Endothelial cell (in vitro differentiated cells): ENCODE results near the gene S100A8. TPM values are rescaled to one million over a fixed set of nuclear protein-coding genes. Genes with fewer than 3 reads are reported as not detected.
"Not testable (repeated sequence)": the region's sequence is repeated elsewhere in the genome, so short reads cannot be mapped to it uniquely, and the experiment has no call there.

ENCODE experiments used
- DNase-seq: peaks from one replicate; pipeline ENCODE4 v3.0.0; 2021; ENCODE audit warnings: low spot score
- H3K27ac Mint-ChIP-seq: one replicate; pipeline ENCODE4 v1.8.0; 2021; ENCODE audit warnings: mixed read lengths, inconsistent platforms; ENCODE audit not compliant: unreplicated experiment
- H3K27me3 Mint-ChIP-seq: one replicate; pipeline ENCODE4 v1.8.0; 2021; ENCODE audit warnings: mild to moderate bottlenecking, moderate library complexity, mixed read lengths, inconsistent platforms; ENCODE audit not compliant: unreplicated experiment
- H3K36me3 Mint-ChIP-seq: one replicate; pipeline ENCODE4 v1.8.0; 2021; ENCODE audit warnings: mild to moderate bottlenecking, low read depth, mixed read lengths, inconsistent platforms; ENCODE audit not compliant: unreplicated experiment
- H3K4me1 Mint-ChIP-seq: one replicate; pipeline ENCODE4 v1.8.0; 2021; ENCODE audit warnings: mild to moderate bottlenecking, mixed read lengths, inconsistent platforms; ENCODE audit not compliant: unreplicated experiment
- H3K4me3 Mint-ChIP-seq: one replicate; pipeline ENCODE4 v1.8.0; 2021; ENCODE audit warnings: mild to moderate bottlenecking, mixed read lengths, inconsistent platforms; ENCODE audit not compliant: unreplicated experiment
- H3K9me3 Mint-ChIP-seq: one replicate; pipeline ENCODE4 v1.8.0; 2021; ENCODE audit warnings: mixed read lengths, inconsistent platforms; ENCODE audit not compliant: unreplicated experiment
- total RNA-seq: library from RNA; stranded (reverse); fragmentation: NEBNext Ultra II Directional; extraction: Animal tissue kit (Norgen Biotek cat#: 25700); gene quantifications from one replicate; pipeline ENCODE4 v1.2.1, GENCODE V29; 2021; ENCODE audit not compliant: unreplicated experiment
- TF ChIP-seq, protein P1 (sequence below): fragments of 200-600 bp; sonication (generic); IDR thresholded peaks from one replicate; pipeline ENCODE4 v1.5.0; 2021; ENCODE audit warnings: antibody characterized with exemption; ENCODE audit not compliant: unreplicated experiment

S100A8 gene
- total RNA-seq, 1 donor from 2014 or later, result not detected

GRCh38 chr1:153347856-153348255, 43.0 kb downstream of the S100A8 start:
- TF ChIP-seq, protein P1, sequence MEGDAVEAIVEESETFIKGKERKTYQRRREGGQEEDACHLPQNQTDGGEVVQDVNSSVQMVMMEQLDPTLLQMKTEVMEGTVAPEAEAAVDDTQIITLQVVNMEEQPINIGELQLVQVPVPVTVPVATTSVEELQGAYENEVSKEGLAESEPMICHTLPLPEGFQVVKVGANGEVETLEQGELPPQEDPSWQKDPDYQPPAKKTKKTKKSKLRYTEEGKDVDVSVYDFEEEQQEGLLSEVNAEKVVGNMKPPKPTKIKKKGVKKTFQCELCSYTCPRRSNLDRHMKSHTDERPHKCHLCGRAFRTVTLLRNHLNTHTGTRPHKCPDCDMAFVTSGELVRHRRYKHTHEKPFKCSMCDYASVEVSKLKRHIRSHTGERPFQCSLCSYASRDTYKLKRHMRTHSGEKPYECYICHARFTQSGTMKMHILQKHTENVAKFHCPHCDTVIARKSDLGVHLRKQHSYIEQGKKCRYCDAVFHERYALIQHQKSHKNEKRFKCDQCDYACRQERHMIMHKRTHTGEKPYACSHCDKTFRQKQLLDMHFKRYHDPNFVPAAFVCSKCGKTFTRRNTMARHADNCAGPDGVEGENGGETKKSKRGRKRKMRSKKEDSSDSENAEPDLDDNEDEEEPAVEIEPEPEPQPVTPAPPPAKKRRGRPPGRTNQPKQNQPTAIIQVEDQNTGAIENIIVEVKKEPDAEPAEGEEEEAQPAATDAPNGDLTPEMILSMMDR, result no peak
- no peak for DNase-seq
- peaks cover 3% of the 10 kb centered on the region for H3K27me3 Mint-ChIP-seq
- H3K9me3 Mint-ChIP-seq, result no peaks in the 10 kb centered on the region
- peaks cover 54% of the 10 kb centered on the region for H3K4me1 Mint-ChIP-seq
- no peaks in the 10 kb centered on the region for H3K36me3 Mint-ChIP-seq
- no peak overlapping the region for H3K4me3 Mint-ChIP-seq
- no peak overlapping the region for H3K27ac Mint-ChIP-seq

GRCh38 chr1:153347049-153347448, 43.8 kb downstream of the S100A8 start:
- H3K9me3 Mint-ChIP-seq, H3K36me3 Mint-ChIP-seq, H3K4me3 Mint-ChIP-seq, H3K27me3 Mint-ChIP-seq, H3K27ac Mint-ChIP-seq, DNase-seq: not testable (repeated sequence)
- peaks cover 58% of the 10 kb centered on the region for H3K4me1 Mint-ChIP-seq

- DNase-seq, result no peak
- TF ChIP-seq, protein P1, result no peak
- Mint-ChIP-seq H3K36me3 (peaks cover under 1% of the 10 kb centered on the region), H3K27me3 (peaks cover 4% of the 10 kb centered on the region), H3K4me1 (peaks cover 63% of the 10 kb centered on the region), H3K4me3 (peak overlapping the region; percentile 18), H3K27ac (no peak overlapping the region), H3K9me3 (no peaks in the 10 kb centered on the region)
These were observed 44.7 kb downstream of the S100A8 start for GRCh38 chr1:153346077-153346723.

- H3K4me1 Mint-ChIP-seq, result peaks cover 65% of the 10 kb centered on the region
- peaks cover 5% of the 10 kb centered on the region for H3K36me3 Mint-ChIP-seq
- H3K27ac Mint-ChIP-seq, result no peak overlapping the region
- no peak for DNase-seq
- no peaks in the 10 kb centered on the region for H3K9me3 Mint-ChIP-seq
- H3K4me3 Mint-ChIP-seq, result no peak overlapping the region
- TF ChIP-seq, protein P1, result no peak
- peaks cover 8% of the 10 kb centered on the region for H3K27me3 Mint-ChIP-seq
These were observed 45.4 kb downstream of the S100A8 start for GRCh38 chr1:153345187-153346076.

DNA sequence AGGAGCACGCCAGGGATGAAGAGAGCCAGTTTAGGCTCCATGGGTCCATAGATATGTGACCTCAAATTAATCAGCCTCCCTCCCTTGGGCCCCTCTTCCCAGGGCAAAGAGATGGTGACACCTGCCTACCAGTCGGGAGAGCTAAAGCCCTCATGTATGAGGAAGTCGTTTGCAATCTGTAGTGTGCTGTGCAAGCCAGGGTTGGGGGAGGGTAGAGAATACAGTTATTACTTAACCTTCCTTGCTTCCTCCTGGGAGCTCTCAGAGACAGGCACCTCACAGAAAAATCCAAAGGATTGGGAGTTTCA, 46.2 kb downstream of the S100A8 start:
- Mint-ChIP-seq H3K27ac (peak overlapping the region; percentile 82), H3K4me3 (peak overlapping the region; percentile 11), H3K36me3 (peaks cover 5% of the 10 kb centered on the region), H3K4me1 (peaks cover 65% of the 10 kb centered on the region), H3K9me3 (no peaks in the 10 kb centered on the region), H3K27me3 (peaks cover 8% of the 10 kb centered on the region)
- no peak for DNase-seq
- TF ChIP-seq, protein P1, result no peak
